CD4-positive, CD25-positive, alpha-beta regulatory T cell (primary cell): ENCODE data around the gene HDAC4. TPM values are rescaled to one million over a fixed set of nuclear protein-coding genes. Genes with fewer than 3 reads are reported as not detected.

Experiments used
- ATAC-seq, 2 donors: fragments of 150-1000 bp; cut with Tn5 transposase; one replicate each; pipeline ENCODE4 v1.10.0; 2021; ENCODE audit warnings: low read depth in 2 of 2, moderate number of reproducible peaks in 2 of 2, moderate library complexity in 1 of 2
- DNase-seq, 3 donors: peaks; one replicate each; pipeline versions ENCODE4 v3.0.0 to v3.0.0-alpha.2; 2012 to 2022; ENCODE audit warnings: mixed read lengths in 1 of 3
- H3K27ac ChIP-seq: one replicate; pipeline ENCODE4 v1.7.0; 2013; ENCODE audit warnings: mild to moderate bottlenecking, low read length; ENCODE audit not compliant: insufficient read depth, poor library complexity, severe bottlenecking
- H3K27me3 ChIP-seq: one replicate; pipeline ENCODE4 v1.7.0; 2013; ENCODE audit warnings: low read length; ENCODE audit not compliant: control insufficient read depth, insufficient read depth
- H3K36me3 ChIP-seq: one replicate; pipeline ENCODE4 v1.7.0; 2013; ENCODE audit warnings: mild to moderate bottlenecking, low read length, moderate library complexity; ENCODE audit not compliant: control insufficient read depth, insufficient read depth
- H3K4me1 ChIP-seq: 2 replicates; pipeline ENCODE4 v1.7.0; 2013; ENCODE audit warnings: mild to moderate bottlenecking, low read length; ENCODE audit not compliant: insufficient read depth, control insufficient read depth, poor library complexity, severe bottlenecking
- H3K4me3 ChIP-seq: one replicate; pipeline ENCODE4 v1.7.0; 2013; ENCODE audit warnings: low read depth, mild to moderate bottlenecking, low read length, moderate library complexity
- H3K9me3 ChIP-seq, 2 experiments: 1 replicate in 1 of 2; 2 replicates in 1 of 2; pipeline ENCODE4 v1.7.0; 2013; ENCODE audit warnings: low read length in 2 of 2, mild to moderate bottlenecking in 1 of 2, moderate library complexity in 1 of 2; ENCODE audit not compliant: control insufficient read depth in 2 of 2
- H3K27ac Mint-ChIP-seq, 3 donors: one replicate each; pipeline ENCODE4 v1.8.0; 2020 to 2022; ENCODE audit warnings: mild to moderate bottlenecking in 3 of 3, mixed read lengths in 3 of 3, moderate library complexity in 2 of 3
- H3K27me3 Mint-ChIP-seq: one replicate; pipeline ENCODE4 v1.8.0; 2022; ENCODE audit warnings: mild to moderate bottlenecking, mixed read lengths
- H3K36me3 Mint-ChIP-seq: one replicate; pipeline ENCODE4 v1.8.0; 2020; ENCODE audit warnings: mixed read lengths
- H3K4me1 Mint-ChIP-seq, 4 donors: one replicate each; pipeline ENCODE4 v1.8.0; 2020 to 2022; ENCODE audit warnings: mixed read lengths in 4 of 4, mild to moderate bottlenecking in 1 of 4
- H3K4me3 Mint-ChIP-seq, 4 donors: one replicate each; pipeline ENCODE4 v1.8.0; 2020 to 2022; ENCODE audit warnings: mild to moderate bottlenecking in 4 of 4, mixed read lengths in 4 of 4, moderate library complexity in 3 of 4
- H3K9me3 Mint-ChIP-seq, 7 donors: one replicate each; pipeline ENCODE4 v1.8.0; 2020 to 2022; ENCODE audit warnings: mixed read lengths in 7 of 7, mild to moderate bottlenecking in 3 of 7, moderate library complexity in 2 of 7
- polyA plus RNA-seq, 4 donors: library from polyadenylated mRNA; unstranded; fragments of 300-500 nt; fragmentation: Illumina TruSeq; gene quantifications; one replicate each; pipeline ENCODE4 v1.2.3, GENCODE V29; 2021
- total RNA-seq: library from RNA; stranded (reverse); gene quantifications from one replicate; pipeline ENCODE4 v1.2.3, GENCODE V29; 2022

HDAC4 gene
- total and polyA plus RNA-seq, 5 donors from 2014 or later, result 6.5 to 118 (median 8.6) TPM

DNA sequence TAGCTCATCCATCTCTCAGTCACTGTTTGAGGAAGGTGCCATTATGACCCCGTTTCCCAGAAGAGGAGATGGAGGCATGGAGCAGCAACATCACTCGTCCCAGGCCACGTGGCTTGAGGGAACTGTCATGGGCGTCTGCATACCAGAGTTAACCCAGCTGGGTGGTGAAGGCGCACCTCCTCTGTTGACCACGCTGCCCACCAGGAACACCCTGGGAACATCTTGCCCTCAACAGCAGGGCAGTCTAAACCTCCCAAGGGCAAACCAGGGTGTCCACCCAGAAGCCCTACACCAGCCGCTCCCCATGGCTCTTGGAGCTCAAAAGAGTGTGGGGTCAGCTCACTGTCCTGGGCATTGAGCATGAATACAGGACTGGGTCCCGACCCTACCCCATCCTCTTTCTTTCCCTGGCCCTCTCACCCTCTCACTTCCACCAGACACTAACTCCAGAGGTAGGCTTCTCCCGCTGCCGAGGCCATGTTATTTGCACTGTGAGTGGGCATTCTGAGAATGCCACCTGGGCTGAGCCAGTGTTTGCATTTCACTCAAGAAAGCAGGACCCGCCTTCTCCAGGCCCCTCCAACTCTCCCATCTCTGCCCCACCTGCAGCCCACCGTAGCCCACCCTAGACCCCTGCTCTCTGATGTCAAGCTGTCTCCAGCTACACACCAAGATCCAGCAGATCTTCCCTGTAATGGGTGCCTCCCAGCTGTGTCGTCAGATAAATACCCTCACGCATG is 259.6 kb downstream of the HDAC4 start:
- H3K27me3 ChIP-seq, result no peaks in the 10 kb centered on the region
- no peaks in the 10 kb centered on the region for H3K9me3 ChIP-seq
- no peak overlapping the region for H3K27ac ChIP-seq
- no peaks in the 10 kb centered on the region for H3K27me3 Mint-ChIP-seq
- no peak for DNase-seq
- H3K4me1 Mint-ChIP-seq, result peaks cover 0 to 2% (median 0%) of the 10 kb centered on the region in 4 donors
- H3K27ac Mint-ChIP-seq, result peak overlapping the region in 1 of 3 donors; percentile 67
- H3K36me3 ChIP-seq, result peaks cover 92% of the 10 kb centered on the region
- peaks cover 42% of the 10 kb centered on the region for H3K36me3 Mint-ChIP-seq
- no peak overlapping the region for H3K4me3 ChIP-seq
- ATAC-seq, result no peak
- no peaks in the 10 kb centered on the region for H3K4me1 ChIP-seq
- no peak overlapping the region for H3K4me3 Mint-ChIP-seq
- peaks cover 0 to 5% (median 2%) of the 10 kb centered on the region in 7 donors for H3K9me3 Mint-ChIP-seq

DNA sequence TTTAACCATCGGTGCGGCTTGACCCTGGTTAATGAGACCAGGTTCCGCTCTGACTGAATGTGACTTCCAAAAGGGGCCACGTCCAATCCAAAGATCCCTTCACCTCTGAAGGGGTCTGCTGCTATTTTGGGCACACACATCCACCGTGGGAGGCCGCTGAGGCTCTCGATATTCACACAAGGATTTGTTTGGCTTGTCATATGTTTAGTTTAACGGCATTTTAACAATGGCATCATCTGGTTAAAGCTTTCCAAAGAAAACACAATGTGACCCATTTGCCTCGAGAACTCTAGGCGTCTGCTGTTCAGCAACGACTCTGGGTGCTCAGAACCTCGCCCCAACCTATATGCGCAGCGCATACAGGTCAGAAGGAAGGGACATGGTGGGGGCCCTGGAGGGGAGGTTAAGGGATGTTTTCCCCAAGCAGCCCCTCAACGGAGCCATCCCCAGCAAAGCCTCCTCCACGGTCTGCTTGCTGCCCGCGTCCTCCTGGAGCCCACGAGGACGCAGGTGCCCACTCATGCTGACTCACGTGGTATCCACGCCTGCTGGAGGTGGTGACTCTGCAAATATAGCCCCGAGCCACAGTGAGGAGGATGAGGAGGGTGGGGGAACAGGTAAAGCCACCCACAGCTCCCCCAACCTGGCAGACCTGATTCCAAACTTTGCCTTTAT is 260.3 kb downstream of the HDAC4 start:
- H3K4me1 Mint-ChIP-seq, result peaks cover 0 to 2% (median 0%) of the 10 kb centered on the region in 4 donors
- H3K36me3 Mint-ChIP-seq, result peaks cover 46% of the 10 kb centered on the region
- Histone ChIP-seq H3K9me3 (no peaks in the 10 kb centered on the region), H3K27ac (no peak overlapping the region), H3K27me3 (no peaks in the 10 kb centered on the region), H3K4me3 (no peak overlapping the region), H3K36me3 (peaks cover 92% of the 10 kb centered on the region), H3K4me1 (no peaks in the 10 kb centered on the region)
- no peak overlapping the region for H3K4me3 Mint-ChIP-seq
- ATAC-seq, result no peak
- no peaks in the 10 kb centered on the region for H3K27me3 Mint-ChIP-seq
- H3K9me3 Mint-ChIP-seq, result peaks cover 0 to 5% (median 3%) of the 10 kb centered on the region in 7 donors
- no peak overlapping the region for H3K27ac Mint-ChIP-seq
- no peak for DNase-seq

GRCh38 chr2:239139566-239139965 is 261.3 kb downstream of the HDAC4 start:
- peaks cover 0 to 2% (median 0%) of the 10 kb centered on the region in 4 donors for H3K4me1 Mint-ChIP-seq
- no peak overlapping the region for H3K4me3 ChIP-seq
- no peak overlapping the region for H3K27ac Mint-ChIP-seq
- no peak overlapping the region for H3K27ac ChIP-seq
- H3K9me3 ChIP-seq, result no peaks in the 10 kb centered on the region
- no peaks in the 10 kb centered on the region for H3K4me1 ChIP-seq
- H3K36me3 Mint-ChIP-seq, result peaks cover 51% of the 10 kb centered on the region
- ATAC-seq (no peak), DNase-seq (no peak)
- H3K27me3 ChIP-seq, result no peaks in the 10 kb centered on the region
- H3K27me3 Mint-ChIP-seq, result no peaks in the 10 kb centered on the region
- no peak overlapping the region for H3K4me3 Mint-ChIP-seq
- peaks cover 0 to 5% (median 3%) of the 10 kb centered on the region in 7 donors for H3K9me3 Mint-ChIP-seq
- H3K36me3 ChIP-seq, result peaks cover 93% of the 10 kb centered on the region

DNA sequence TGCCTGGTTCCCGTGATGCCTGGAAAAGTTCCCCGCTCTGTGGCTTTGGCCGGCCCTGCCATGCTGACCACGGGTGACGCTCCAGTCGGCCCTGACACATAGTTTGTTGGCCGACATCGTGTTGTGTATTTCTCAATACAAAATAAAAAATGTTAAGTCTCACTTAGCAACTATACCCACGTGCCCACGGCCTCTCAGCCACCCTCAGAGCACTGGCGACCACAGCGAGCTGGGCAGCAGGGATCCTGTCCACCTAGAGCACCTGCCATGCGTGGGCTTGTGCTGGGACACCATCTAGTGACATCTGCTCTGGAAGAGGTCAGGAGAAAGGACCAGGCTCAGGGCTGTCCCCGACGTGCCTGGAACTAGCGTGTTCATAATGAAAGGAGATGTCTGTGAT is 261.7 kb downstream of the HDAC4 start:
- no peak for DNase-seq
- peak overlapping the region in 1 of 3 donors; percentile 51 for H3K27ac Mint-ChIP-seq
- no peaks in the 10 kb centered on the region for H3K27me3 Mint-ChIP-seq
- no peak overlapping the region for H3K4me3 ChIP-seq
- H3K36me3 Mint-ChIP-seq, result peaks cover 56% of the 10 kb centered on the region
- no peaks in the 10 kb centered on the region for H3K27me3 ChIP-seq
- peaks cover 0 to 5% (median 3%) of the 10 kb centered on the region in 7 donors for H3K9me3 Mint-ChIP-seq
- H3K27ac ChIP-seq, result no peak overlapping the region
- no peaks in the 10 kb centered on the region for H3K4me1 ChIP-seq
- H3K36me3 ChIP-seq, result peaks cover 93% of the 10 kb centered on the region
- ATAC-seq, result no peak
- no peak overlapping the region for H3K4me3 Mint-ChIP-seq
- H3K9me3 ChIP-seq, result no peaks in the 10 kb centered on the region
- peaks cover 0 to 2% (median 0%) of the 10 kb centered on the region in 4 donors for H3K4me1 Mint-ChIP-seq

GRCh38 chr2:239138610-239139009 is 262.2 kb downstream of the HDAC4 start:
- Mint-ChIP-seq H3K4me1 (peaks cover 0 to 2% (median 0%) of the 10 kb centered on the region in 4 donors), H3K27me3 (no peaks in the 10 kb centered on the region), H3K9me3 (peaks cover 0 to 5% (median 3%) of the 10 kb centered on the region in 7 donors), H3K27ac (no peak overlapping the region), H3K36me3 (peaks cover 59% of the 10 kb centered on the region), H3K4me3 (peak overlapping the region in 1 of 4 donors; percentile 46)
- Histone ChIP-seq H3K9me3 (no peaks in the 10 kb centered on the region), H3K4me1 (no peaks in the 10 kb centered on the region), H3K27me3 (no peaks in the 10 kb centered on the region), H3K36me3 (peaks cover 93% of the 10 kb centered on the region), H3K4me3 (no peak overlapping the region), H3K27ac (no peak overlapping the region)
- ATAC-seq, result no peak
- no peak for DNase-seq

GRCh38 chr2:239137898-239138283 is 262.9 kb downstream of the HDAC4 start:
- no peaks in the 10 kb centered on the region for H3K27me3 Mint-ChIP-seq
- H3K27ac Mint-ChIP-seq, result no peak overlapping the region
- no peaks in the 10 kb centered on the region for H3K27me3 ChIP-seq
- no peak overlapping the region for H3K4me3 Mint-ChIP-seq
- no peak overlapping the region for H3K27ac ChIP-seq
- peaks cover 0 to 5% (median 3%) of the 10 kb centered on the region in 7 donors for H3K9me3 Mint-ChIP-seq
- DNase-seq (no peak), ATAC-seq (no peak)
- peaks cover 0 to 2% (median 0%) of the 10 kb centered on the region in 4 donors for H3K4me1 Mint-ChIP-seq
- H3K36me3 Mint-ChIP-seq, result peaks cover 59% of the 10 kb centered on the region
- no peaks in the 10 kb centered on the region for H3K9me3 ChIP-seq
- H3K4me3 ChIP-seq, result no peak overlapping the region
- peaks cover 92% of the 10 kb centered on the region for H3K36me3 ChIP-seq
- H3K4me1 ChIP-seq, result no peaks in the 10 kb centered on the region

DNA sequence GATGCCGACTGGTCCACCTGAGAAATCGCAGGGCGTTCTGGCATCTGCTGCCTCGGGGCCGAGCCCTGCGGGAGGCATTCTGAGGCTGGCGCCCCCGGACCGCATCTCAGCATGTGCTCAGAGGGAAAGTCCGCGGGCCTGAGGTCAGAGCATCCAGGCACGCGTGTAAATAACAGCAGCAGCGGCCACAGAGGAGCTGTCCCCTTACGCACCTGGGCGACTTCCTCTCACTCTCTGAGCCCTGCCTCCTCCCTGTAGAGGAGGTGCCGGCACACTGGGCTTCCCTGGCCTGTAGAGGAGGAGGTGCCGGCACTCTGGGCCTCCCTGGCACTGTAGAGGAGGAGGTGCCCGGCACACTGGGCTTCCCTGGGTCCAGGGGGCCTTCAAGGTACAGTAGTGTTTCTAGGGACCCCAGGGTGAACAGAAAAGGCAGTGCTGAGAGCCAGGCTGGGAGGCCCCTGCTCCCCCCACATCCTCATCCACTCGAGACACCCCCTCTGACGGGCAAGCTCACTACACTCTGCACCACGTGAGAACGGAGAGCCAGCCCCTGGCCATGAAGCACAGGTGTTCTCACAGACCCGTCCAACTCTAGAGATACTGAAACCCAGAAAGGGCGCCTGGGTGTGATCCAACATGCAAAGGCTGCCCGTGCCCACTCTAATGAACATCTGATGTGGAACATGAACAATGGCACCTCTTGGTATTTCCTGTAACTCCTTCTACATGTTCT is 263.5 kb downstream of the HDAC4 start:
- Mint-ChIP-seq H3K4me1 (peaks cover 0 to 2% (median 0%) of the 10 kb centered on the region in 4 donors), H3K27me3 (no peaks in the 10 kb centered on the region), H3K9me3 (peaks cover 0 to 5% (median 3%) of the 10 kb centered on the region in 7 donors), H3K27ac (no peak overlapping the region), H3K4me3 (no peak overlapping the region), H3K36me3 (peaks cover 61% of the 10 kb centered on the region)
- Histone ChIP-seq H3K4me3 (no peak overlapping the region), H3K9me3 (no peaks in the 10 kb centered on the region), H3K36me3 (peaks cover 92% of the 10 kb centered on the region), H3K4me1 (no peaks in the 10 kb centered on the region), H3K27ac (no peak overlapping the region), H3K27me3 (no peaks in the 10 kb centered on the region)
- DNase-seq (no peak), ATAC-seq (no peak)
